ENCODE measurements around the gene GNB3.
"Not testable (repeated sequence)": the region's sequence is repeated elsewhere in the genome, so short reads cannot be mapped to it uniquely, and the experiment has no call there.

DNA sequence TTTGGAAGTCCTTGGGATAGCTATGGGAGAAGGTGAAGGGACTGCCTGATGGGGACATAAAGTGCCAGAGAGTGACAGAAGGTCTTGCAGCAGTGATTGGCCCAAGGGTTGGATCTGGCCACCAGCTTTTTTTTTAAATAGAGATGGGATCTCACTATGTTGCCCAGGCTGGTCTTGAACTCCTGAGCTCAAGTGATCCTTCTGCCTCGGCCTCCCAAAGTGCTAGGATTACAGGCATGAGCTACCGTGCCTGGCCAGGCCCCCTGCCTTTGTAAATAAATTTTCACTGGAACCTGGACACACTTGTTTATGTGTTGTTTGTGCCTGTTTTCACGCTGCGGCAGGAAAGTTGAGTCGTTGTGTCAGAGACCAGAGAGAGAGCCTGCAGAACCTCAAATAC is 24.6 kb downstream of the GNB3 start:
- not testable (repeated sequence) for TF ChIP-seq ZBTB33 (IDR thresholded peaks at IDR 0.05); CTCF (IDR thresholded peaks at IDR 0.05; ENCODE audit: low read depth, low read length, missing input control); YY1 (IDR thresholded peaks at IDR 0.05); GABPA (IDR thresholded peaks at IDR 0.05 in 1 of 2, conservative IDR thresholded peaks at IDR 0.05 in 1 of 2); SP1 (IDR thresholded peaks at IDR 0.05); RAD21 (IDR thresholded peaks at IDR 0.05)
- TF ChIP-seq, protein P1, sequence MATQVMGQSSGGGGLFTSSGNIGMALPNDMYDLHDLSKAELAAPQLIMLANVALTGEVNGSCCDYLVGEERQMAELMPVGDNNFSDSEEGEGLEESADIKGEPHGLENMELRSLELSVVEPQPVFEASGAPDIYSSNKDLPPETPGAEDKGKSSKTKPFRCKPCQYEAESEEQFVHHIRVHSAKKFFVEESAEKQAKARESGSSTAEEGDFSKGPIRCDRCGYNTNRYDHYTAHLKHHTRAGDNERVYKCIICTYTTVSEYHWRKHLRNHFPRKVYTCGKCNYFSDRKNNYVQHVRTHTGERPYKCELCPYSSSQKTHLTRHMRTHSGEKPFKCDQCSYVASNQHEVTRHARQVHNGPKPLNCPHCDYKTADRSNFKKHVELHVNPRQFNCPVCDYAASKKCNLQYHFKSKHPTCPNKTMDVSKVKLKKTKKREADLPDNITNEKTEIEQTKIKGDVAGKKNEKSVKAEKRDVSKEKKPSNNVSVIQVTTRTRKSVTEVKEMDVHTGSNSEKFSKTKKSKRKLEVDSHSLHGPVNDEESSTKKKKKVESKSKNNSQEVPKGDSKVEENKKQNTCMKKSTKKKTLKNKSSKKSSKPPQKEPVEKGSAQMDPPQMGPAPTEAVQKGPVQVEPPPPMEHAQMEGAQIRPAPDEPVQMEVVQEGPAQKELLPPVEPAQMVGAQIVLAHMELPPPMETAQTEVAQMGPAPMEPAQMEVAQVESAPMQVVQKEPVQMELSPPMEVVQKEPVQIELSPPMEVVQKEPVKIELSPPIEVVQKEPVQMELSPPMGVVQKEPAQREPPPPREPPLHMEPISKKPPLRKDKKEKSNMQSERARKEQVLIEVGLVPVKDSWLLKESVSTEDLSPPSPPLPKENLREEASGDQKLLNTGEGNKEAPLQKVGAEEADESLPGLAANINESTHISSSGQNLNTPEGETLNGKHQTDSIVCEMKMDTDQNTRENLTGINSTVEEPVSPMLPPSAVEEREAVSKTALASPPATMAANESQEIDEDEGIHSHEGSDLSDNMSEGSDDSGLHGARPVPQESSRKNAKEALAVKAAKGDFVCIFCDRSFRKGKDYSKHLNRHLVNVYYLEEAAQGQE (IDR thresholded peaks at IDR 0.05), result not testable (repeated sequence)
